Right lobe of liver (tissue), 4 donors: Measurements from ENCODE around the gene ADAMTS6.

ENCODE experiments used
- CTCF ChIP-seq, 4 donors: fragments of 200-600 bp in 3 of 4; fragments of 450-650 bp in 1 of 4; IDR thresholded peaks; one replicate each; pipeline versions ENCODE4 v1.5.1 to v1.8.0; 2016 to 2022; ENCODE audit warnings: antibody characterized with exemption in 4 of 4, mild to moderate bottlenecking in 2 of 4
- POLR2A ChIP-seq: fragments of 450-650 bp; IDR thresholded peaks from one replicate; pipeline ENCODE4 v1.6.1; 2017; ENCODE audit warnings: antibody characterized with exemption, mild to moderate bottlenecking
- donor health status: DM: no; HTN: no; CAD: no.
- donor health status: DM: no; HTN: no; CAD: no.
- donor health status: DM: no; HTN: yes; CAD: no.

- TF ChIP-seq CTCF (IDR thresholded peaks at IDR 0.05) = no peak
- TF ChIP-seq POLR2A = no peak
Measured at GRCh38 chr5:65299861-65300260, 181.9 kb downstream of the ADAMTS6 start.
